Measurements from ENCODE around the gene PTPRM. TPM values are rescaled to one million over a fixed set of nuclear protein-coding genes. Genes with fewer than 3 reads are reported as not detected.

PTPRM gene
- total RNA-seq, 4 donors from 2014 or later, result 206 to 337 (median 255) TPM

- no peak for TF ChIP-seq CTCF (IDR thresholded peaks at IDR 0.05; ENCODE audit: low read depth)
Measured at GRCh38 chr18:8260319-8260718, 693.2 kb downstream of the PTPRM start.

- no peak for TF ChIP-seq CTCF (IDR thresholded peaks at IDR 0.05; ENCODE audit: low read depth)
Measured at GRCh38 chr18:8260827-8261226, 693.7 kb downstream of the PTPRM start.

GRCh38 chr18:8261651-8262091 lies 694.6 kb downstream of the PTPRM start:
- TF ChIP-seq CTCF (IDR thresholded peaks at IDR 0.05; ENCODE audit: low read depth), result no peak

GRCh38 chr18:8262221-8262620 lies 695.1 kb downstream of the PTPRM start:
- no peak for TF ChIP-seq CTCF (IDR thresholded peaks at IDR 0.05; ENCODE audit: low read depth)

GRCh38 chr18:8264116-8264515 lies 697.0 kb downstream of the PTPRM start:
- TF ChIP-seq CTCF (IDR thresholded peaks at IDR 0.05; ENCODE audit: low read depth), result no peak

- TF ChIP-seq CTCF (IDR thresholded peaks at IDR 0.05; ENCODE audit: low read depth), result no peak
Measured at GRCh38 chr18:8264861-8265411, 697.8 kb downstream of the PTPRM start.

- TF ChIP-seq CTCF (IDR thresholded peaks at IDR 0.05; ENCODE audit: low read depth), result no peak
Measured at GRCh38 chr18:8272254-8272653, 705.1 kb downstream of the PTPRM start.

Measured in subcutaneous adipose tissue (tissue), 4 donors.